ENCODE results near the gene CD93.

DNA sequence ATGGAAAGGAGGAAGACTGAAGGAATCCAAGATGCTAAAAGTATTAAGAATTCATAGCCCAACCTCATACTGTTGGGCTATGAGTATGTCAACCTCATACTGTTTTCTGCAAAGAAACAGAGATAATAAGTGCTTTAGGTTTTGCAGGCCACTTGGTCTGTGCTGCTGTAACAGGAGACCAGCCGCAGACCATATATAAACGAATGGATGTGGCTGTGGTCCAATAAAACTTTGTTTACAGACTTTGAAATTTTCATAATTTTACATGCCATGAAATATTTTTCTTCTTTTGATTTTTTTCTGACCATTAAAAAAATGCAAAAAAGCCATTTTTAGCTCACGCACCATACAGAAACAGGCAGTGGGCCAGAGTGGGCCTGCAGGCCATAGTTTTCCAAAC, 23.0 kb downstream of the CD93 start:
- TF ChIP-seq, protein P1, sequence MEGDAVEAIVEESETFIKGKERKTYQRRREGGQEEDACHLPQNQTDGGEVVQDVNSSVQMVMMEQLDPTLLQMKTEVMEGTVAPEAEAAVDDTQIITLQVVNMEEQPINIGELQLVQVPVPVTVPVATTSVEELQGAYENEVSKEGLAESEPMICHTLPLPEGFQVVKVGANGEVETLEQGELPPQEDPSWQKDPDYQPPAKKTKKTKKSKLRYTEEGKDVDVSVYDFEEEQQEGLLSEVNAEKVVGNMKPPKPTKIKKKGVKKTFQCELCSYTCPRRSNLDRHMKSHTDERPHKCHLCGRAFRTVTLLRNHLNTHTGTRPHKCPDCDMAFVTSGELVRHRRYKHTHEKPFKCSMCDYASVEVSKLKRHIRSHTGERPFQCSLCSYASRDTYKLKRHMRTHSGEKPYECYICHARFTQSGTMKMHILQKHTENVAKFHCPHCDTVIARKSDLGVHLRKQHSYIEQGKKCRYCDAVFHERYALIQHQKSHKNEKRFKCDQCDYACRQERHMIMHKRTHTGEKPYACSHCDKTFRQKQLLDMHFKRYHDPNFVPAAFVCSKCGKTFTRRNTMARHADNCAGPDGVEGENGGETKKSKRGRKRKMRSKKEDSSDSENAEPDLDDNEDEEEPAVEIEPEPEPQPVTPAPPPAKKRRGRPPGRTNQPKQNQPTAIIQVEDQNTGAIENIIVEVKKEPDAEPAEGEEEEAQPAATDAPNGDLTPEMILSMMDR (IDR thresholded peaks at IDR 0.05; ENCODE audit: low read depth, low read length) = no peak
- no peak for TF ChIP-seq EZH2phosphoT487 (IDR thresholded peaks at IDR 0.05; ENCODE audit: low read depth)

Data from OCI-LY3 (cell line).